HG02642 (cell line): ENCODE measurements around the gene PRRT3.

Experiments used
- ATAC-seq: cut with Tn5 transposase; IDR thresholded peaks from one replicate; pipeline ENCODE4 v1.9.1; 2021; ENCODE audit warnings: mild to moderate bottlenecking; ENCODE audit not compliant: unreplicated experiment, poor library complexity

The PRRT3 gene

DNA sequence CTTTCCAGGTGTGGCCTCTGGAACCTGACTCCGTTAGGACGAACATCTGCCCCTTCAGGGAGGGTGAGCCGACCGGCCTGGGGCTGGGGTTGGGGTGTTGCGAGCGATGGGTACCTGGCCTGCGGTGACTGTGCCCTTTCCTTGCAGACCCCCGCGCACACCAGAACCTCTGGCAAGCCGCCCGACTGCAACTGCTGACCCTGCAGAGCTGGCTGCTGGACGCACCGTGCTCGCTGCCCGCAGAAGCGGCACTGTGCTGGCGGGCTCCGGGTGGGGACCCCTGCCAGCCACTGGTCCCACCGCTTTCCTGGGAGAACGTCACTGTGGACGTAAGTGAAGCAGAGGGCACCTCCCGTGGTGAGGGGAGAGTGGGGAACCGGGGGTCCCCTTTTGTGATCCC is 24.1 kb downstream of the PRRT3 start:
- ATAC-seq, result no peak

DNA sequence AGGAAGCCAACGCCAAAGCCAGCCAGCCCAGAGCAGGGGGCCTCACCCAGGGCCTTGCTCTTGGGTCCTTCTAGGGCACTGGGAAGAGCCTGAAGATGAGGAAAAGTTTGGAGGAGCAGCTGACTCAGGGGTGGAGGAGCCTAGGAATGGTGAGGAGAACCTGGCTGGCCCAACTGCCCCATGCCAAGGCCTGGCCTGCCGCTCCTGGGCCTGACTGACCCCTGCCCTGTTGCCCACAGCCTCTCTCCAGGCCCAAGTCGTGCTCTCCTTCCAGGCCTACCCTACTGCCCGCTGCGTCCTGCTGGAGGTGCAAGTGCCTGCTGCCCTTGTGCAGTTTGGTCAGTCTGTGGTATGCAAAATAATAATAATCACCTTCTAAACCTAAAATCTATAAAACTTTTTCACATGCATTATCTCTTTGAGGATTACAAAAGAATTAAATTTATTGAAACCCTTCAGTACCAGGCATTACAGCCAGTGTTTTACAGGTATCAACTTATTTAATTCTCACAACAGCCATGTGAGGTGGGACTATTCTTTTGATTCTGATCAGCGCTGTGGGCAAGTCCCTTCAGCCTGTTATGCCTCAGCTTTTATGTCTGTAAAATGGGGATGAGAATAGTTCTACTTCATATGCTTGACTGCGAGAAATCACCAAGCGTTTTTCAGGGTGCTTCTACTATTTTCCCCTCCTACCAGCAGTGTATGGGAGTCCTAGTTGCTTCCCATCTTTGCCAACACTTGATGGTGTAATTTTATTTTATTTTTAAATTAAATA is 33.8 kb downstream of the PRRT3 start:
- ATAC-seq, result no peak

DNA sequence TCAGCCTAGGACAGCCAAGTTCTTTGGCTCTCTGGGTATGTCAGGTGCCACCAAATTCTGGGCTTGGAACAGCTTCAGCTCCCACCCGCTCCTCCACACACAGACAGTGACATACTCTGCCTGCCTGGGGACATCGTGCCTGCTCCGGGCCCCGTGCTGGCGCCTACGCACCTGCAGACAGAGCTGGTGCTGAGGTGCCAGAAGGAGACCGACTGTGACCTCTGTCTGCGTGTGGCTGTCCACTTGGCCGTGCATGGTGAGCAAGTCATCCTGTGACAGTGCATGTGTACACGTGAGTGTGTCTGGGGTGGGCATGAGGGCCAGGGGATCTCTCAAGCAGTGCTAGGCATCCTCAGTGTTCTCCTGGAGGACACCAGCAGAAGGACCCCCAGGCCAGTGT is 34.4 kb downstream of the PRRT3 start:
- no peak for ATAC-seq

DNA sequence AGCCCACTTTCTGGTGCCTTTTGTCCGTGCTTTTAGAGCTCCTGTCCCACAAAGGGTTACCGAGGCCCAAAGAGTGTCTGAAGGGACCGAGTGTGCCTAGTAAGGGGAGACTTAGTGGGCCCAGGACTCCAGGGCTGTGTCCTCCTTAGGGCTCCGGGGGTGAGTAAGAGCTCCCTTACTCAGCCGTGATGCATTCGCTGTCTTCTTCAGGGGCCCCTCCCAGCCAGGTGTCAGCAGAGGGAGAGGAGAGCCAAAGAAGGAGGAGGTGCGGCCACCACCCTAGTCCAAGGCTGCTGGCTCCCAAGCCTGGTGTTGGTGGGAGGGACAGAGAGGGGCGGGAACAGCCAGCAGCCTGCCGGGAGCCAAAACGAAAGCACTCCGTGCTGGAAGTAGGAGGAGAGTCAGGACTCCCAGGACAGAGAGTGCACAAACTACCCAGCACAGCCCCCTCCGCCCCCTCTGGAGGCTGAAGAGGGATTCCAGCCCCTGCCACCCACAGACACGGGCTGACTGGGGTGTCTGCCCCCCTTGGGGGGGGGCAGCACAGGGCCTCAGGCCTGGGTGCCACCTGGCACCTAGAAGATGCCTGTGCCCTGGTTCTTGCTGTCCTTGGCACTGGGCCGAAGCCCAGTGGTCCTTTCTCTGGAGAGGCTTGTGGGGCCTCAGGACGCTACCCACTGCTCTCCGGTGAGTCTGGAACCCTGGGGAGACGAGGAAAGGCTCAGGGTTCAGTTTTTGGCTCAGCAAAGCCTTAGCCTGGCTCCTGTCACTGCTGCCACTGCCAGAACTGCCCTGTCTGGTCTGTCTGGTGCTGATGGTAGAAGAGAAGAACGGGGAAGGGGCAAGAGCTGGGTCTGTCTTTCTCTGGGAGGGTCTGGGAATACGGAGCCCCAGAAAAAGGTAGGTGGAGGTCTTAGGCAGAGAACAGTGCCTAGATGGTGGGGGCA is 35.2 kb downstream of the PRRT3 start, which contains the start of gene IL17RC:
TSS of gene IL17RC (plus strand) at position 365 of the 947 bp plus-strand sequence. CDS start at position 583, 218 bp downstream.
- ATAC-seq, result no peak

DNA sequence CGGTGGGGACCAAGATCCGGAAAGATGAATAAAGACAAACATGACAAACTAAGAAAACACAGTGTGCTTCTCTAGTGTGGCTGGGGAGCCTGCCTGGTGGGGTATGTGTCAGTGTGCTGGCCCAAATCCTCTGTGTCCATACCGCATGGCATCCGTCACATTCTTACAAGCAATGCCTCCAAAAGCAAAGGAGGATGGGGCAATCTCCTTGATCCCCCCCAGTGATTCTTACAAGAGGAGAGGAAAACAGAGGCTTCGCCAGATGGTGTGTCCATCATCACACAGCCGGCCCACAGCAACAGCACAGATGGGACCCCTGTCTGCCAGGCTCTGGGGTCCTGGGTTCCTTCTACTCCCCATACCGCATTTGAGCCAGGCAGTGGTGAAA is 35.9 kb downstream of the PRRT3 start:
- ATAC-seq, result no peak

DNA sequence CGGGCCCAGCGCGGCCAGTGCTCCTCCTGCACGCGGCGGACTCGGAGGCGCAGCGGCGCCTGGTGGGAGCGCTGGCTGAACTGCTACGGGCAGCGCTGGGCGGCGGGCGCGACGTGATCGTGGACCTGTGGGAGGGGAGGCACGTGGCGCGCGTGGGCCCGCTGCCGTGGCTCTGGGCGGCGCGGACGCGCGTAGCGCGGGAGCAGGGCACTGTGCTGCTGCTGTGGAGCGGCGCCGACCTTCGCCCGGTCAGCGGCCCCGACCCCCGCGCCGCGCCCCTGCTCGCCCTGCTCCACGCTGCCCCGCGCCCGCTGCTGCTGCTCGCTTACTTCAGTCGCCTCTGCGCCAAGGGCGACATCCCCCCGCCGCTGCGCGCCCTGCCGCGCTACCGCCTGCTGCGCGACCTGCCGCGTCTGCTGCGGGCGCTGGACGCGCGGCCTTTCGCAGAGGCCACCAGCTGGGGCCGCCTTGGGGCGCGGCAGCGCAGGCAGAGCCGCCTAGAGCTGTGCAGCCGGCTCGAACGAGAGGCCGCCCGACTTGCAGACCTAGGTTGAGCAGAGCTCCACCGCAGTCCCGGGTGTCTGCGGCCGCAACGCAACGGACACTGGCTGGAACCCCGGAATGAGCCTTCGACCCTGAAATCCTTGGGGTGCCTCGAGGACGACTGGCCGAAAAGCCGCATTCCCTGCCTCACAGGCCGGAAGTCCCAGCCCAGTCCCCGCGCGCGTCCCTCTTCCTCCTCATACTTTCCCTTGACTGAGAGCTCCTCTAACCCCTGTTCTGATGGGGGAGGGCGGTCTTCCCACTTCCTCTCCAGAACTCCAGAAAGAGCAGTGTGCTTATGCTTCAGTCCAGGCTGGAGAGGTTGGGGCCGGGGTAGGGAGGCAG is 36.7 kb downstream of the PRRT3 start:
- ATAC-seq, result peak; percentile 41

DNA sequence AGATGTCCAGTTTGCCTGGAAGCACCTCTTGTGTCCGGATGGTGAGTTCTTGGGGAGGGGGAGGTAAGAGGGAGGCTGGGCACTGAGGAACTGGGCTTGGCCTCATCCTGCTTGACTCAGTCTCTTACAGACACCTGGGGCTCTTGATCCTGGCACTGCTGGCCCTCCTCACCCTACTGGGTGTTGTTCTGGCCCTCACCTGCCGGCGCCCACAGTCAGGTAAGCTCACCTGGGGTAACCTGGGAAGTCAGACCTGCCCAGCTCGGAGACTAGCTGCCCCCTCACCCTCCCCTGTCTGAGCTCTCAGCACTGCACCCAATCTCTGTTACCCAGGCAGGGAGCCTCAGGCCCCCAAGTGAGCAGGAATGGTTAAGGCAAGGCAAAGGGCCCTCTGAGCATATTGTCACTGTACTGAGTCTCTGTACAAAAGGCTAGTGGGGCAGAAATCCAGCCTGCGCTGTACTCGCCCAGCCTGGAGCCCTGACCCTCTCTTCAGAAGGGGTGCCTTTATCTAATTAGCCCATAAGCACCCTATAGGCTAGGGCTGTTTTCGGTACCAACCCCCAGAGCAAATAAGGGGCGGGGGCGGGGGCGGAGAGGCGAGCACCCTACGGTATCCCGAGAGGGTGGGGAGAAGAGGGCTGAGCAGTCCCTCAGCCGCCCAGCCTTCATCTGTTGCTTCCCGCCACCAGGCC is 37.5 kb downstream of the PRRT3 start:
- no peak for ATAC-seq

DNA sequence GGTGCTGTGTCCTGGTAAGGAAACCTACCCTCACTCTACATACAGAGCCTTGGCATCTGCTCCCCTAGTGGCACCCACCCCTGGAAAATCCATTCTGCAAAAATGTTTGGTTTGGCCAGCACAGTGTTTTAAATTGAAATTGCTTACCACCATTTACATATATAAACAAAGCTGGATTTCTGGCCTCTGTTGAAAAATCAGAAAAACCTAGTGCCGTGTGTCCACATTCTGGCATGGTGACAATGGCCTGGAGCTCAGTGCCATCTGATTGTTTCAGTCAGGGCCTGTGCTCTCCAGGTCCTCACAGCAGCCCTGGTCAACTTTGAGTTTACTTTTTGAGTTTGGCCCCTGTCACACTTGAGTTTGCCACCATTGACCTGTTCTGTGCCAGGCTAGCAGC is 38.2 kb downstream of the PRRT3 start:
- ATAC-seq, result no peak

DNA sequence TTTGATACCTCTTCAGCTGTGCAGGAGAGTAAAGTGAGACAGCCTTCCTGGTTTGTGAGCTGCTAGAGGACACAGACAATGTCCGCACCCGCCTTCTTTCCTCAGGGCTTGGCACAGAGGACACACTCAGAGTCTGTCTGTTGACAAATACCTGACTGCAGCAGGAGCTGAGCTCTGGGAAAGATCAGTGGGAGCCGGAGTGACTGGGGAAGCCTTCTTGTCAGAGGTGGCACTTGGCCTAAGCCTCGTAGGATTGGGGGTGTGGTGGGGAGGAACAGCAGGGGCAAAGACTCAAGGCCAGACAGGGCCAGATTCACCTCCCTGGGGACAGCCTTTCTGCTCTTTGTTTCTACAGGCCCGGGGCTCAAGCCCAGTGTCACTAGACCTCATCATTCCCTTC is 38.6 kb downstream of the PRRT3 start:
- no peak for ATAC-seq

DNA sequence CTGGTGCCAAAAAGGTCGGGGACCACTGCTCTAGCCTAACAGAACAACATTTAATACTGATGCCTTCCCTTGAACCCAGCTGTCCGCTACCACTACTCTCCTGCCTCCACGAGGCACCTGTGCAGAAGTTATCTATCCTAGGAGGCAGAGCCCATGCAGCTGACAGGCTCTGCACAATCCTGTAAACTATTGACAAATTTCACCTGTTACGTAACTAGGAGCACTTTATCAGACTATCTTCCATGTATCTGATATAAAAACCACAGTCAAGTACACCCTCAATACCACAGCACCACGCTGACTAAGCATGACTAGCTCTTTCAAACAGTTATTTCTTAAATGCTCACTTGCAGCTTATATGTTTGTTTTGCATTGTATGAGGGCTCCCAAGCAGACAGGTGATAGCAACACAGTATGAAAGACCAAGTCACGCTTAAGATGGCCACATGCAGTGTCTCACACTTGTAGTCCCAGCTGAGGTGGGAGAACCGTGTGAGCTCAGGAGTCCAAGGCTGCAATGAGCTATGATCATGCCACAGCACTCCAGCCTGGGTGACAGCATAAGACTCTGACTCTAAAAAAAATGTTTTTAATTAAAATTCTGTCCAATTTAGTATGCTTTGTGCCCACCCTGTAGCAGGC is 39.8 kb downstream of the PRRT3 start:
- no peak for ATAC-seq

DNA sequence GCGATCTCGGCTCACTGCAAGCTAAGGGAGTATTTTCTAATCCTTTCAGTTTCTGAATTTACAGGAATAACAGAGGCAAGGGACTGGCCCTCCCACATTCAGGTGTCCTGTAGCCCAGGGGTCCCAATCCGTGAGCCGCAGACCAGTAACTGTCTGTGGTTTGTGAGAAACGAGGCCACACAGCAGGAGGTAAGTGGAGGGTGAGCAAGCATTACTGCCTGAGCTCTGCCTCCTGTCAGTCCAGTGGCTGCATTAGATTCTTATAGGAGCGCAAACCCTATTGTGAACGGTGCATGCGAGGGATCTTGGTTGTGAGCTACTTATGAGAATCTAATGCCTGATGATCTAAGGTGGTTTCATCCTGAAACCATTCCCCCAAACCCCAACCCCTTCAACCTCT is 40.3 kb downstream of the PRRT3 start:
- ATAC-seq, result no peak

DNA sequence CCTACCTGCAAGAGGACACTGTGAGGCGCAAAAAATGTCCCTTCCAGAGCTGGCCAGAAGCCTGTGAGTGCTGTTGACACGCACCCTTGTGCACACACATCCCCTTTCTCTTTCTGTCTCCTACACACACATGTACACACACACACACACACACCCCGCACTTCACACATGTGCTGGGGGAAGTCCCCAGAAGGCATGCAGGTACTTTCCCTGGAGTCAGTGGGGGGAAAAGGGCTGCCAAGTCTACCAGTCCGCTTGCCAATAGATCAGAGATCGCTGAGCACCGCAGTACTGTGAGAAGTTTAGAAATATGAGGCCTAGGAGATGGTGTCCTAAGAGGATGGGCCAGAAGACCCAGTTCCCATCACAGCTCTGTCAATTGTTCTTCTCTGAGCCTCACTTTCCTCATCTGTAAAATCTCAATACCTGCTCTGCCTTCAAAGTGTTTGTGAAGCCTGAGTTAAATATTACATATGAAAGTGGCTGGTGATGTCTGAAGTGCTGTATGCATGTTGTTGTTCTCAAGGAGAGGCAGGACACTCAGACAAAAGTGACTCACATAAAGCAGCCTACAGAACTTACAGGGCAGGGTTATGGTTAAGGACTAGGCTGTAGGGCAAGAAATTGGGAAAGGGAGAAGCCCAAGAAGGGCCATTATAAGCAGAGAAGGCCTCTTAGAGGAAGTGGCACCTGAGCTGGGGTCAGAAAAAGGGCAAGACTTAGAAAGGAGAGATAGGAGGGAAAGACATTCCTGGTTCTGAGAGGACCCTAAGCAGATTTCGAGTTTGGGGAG is 42.8 kb downstream of the PRRT3 start:
- no peak for ATAC-seq

DNA sequence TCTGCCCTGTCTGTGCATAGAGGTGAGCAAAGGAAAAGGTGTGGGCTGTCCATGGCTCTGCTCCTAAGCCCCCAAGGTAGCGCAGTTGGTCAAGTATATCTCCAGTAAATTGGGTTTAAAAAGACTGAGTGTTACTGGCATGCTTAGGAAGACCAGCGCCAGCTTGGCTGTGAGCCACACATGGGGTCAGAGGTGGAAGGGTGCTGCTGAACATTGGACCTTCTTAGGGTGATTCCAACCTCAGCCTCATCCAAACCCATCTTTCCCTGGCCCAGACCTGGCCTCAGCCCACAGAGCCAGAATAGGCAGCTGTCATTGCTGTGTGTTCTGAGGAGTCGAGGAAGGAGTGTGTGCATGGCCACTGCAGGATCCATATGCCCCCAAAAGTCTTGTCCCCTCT is 43.9 kb downstream of the PRRT3 start:
- no peak for ATAC-seq

DNA sequence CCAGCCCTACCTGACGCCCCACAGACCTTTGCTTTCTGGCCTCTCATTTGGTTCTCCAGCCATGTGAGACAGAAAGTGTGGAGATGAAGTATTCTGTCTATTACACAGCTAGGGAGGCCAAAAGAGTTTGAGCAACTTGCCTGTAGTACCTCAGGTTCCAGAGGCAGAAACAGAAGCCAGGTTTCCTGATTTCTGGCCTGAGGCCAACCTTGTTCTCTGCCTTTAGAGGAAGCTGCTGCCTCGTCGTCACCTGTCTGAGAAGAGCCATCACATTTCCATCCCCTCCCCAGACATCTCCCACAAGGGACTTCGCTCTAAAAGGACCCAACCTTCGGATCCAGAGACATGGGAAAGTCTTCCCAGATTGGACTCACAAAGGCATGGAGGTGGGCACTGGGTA is 45.7 kb downstream of the PRRT3 start:
- no peak for ATAC-seq

DNA sequence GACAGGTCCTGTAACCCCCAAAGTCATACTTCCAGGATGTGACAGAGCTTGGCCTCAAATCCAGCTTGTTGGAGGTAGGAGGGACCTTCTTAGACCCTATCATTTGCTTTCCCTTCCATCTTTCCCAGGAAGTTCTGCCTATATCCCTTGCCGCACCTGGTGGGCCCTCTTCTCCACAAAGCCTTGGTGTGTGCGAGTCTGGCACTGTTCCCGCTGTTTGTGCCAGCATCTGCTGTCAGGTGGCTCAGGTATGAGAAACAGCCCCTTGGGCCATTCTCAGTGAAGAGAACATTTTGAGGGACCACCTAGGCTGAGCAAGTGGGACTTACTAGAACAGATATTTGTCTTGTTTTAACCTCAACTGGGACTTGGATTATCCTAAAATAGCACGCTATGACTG is 48.3 kb downstream of the PRRT3 start:
- ATAC-seq, result no peak

DNA sequence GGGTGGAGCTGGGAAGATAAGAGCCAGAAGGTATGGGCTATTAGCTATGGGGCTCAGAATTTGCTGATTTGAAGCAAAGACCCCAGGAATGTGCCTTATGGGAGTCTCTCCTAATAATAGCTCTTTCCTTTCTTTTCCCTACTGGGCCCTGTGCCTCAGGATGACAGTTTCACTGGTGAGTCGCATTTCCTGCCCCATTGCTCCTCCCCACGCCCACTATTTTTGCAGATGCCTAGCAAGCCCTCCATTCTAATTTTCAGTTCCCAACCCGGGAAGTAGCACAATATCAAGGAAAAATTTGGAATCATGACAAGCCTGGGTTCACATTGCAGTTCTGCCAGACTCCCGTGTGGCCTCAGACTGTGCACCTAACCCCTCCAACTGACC is 49.0 kb downstream of the PRRT3 start:
- no peak for ATAC-seq

DNA sequence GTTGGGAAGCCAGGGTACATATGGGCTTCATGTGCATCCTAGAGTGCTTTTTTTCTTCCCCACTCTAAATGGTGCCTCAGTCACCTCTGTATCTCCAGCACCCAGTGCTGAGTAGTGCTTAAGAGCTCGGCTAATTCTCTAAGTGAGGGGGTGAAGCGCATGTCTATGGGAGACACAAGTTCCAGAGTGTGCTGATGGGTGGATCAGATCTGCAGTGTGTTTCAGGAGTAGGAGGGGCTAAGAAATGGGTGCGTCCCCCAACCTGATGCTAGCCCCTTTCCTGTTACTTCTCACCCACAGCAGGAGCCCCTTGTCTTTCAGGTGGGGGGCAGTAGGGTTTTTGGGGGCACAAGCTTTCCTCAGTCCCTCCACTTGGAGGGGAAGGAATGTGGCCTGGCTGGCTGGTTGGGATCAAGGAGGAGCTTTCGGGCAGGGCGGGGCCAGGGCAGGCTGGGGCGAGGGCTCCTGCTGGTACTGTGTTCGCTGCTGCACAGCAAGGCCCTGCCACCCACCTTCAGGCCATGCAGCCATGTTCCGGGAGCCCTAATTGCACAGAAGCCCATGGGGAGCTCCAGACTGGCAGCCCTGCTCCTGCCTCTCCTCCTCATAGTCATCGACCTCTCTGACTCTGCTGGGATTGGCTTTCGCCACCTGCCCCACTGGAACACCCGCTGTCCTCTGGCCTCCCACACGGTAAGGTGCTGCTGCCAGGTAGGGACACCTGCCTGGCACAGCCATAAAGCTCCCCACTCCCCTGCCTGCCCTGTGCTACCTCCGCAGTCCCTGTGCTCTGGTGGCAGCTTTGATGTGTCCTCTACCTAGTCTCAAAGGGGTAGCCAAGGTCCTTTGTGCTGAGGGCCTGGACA is 49.6 kb downstream of the PRRT3 start, which contains the start of gene IL17RE:
TSS of gene IL17RE (plus strand) at position 477 of the 866 bp plus-strand sequence. CDS start at position 562, 85 bp downstream.
- no peak for ATAC-seq

DNA sequence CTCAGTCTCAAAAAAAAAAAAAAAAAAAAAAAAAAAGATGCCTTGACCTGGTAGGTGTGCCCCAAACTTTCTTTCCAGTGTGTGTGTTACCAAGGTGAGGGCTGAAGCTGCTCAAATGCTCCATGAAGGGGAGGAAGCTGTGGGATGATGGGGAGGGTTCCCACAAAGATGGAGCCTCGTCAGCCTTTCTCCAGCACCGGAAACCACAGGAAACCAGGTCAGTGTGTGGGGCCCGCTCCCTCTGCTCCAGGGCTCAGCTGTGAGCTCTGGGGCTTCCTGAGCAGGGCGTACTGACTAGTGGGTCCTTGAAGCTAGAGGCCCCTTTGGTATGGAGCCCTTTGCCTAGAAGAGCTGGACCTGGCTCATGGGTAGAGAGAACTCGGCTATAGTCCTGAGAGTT is 50.2 kb downstream of the PRRT3 start:
- no peak for ATAC-seq
